ENCODE measurements around the gene GSE1.
"Not testable (repeated sequence)": the region's sequence is repeated elsewhere in the genome, so short reads cannot be mapped to it uniquely, and the experiment has no call there.

GSE1 gene

GRCh38 chr16:85592277-85592676 is 20.8 kb upstream of the GSE1 start:
- DNase-seq: not testable (repeated sequence)

- DNase-seq: no peak
Observed at GRCh38 chr16:85592700-85593493, 20.2 kb upstream of the GSE1 start.

GRCh38 chr16:85593494-85594221 is 19.5 kb upstream of the GSE1 start:
- no peak for DNase-seq

GRCh38 chr16:85594273-85594977 is 18.7 kb upstream of the GSE1 start:
- DNase-seq: no peak

GRCh38 chr16:85594978-85595661 is 18.0 kb upstream of the GSE1 start:
- DNase-seq: no peak

- no peak for DNase-seq
Observed at GRCh38 chr16:85595812-85596502, 17.2 kb upstream of the GSE1 start.

GRCh38 chr16:85598141-85598540 is 15.0 kb upstream of the GSE1 start:
- DNase-seq: no peak

- no peak for DNase-seq
Observed at GRCh38 chr16:85600078-85600477, 13.0 kb upstream of the GSE1 start.

- DNase-seq: no peak
Observed at GRCh38 chr16:85600530-85601271, 12.4 kb upstream of the GSE1 start.

GRCh38 chr16:85601272-85601639 is 11.9 kb upstream of the GSE1 start:
- DNase-seq: no peak

GRCh38 chr16:85601730-85602401 is 11.3 kb upstream of the GSE1 start:
- DNase-seq: no peak

- DNase-seq: no peak
Observed at GRCh38 chr16:85602402-85603202, 10.5 kb upstream of the GSE1 start.

GRCh38 chr16:85603203-85603755 is 9.8 kb upstream of the GSE1 start:
- DNase-seq: no peak

- no peak for DNase-seq
Observed at GRCh38 chr16:85604145-85604705, 8.9 kb upstream of the GSE1 start.

- no peak for DNase-seq
Observed at GRCh38 chr16:85605051-85605911, 7.8 kb upstream of the GSE1 start.

- DNase-seq: no peak
Observed at GRCh38 chr16:85605912-85606841, 6.9 kb upstream of the GSE1 start.

- no peak for DNase-seq
Observed at GRCh38 chr16:85606904-85607303, 6.2 kb upstream of the GSE1 start.
